Vagina (tissue), 2 donors: ENCODE results near the gene HOXC10.

Experiments used
- POLR2A ChIP-seq, 2 donors: fragments of 450-650 bp; IDR thresholded peaks; one replicate each; pipeline ENCODE4 v1.6.1; 2017; ENCODE audit warnings: antibody characterized with exemption in 2 of 2, mild to moderate bottlenecking in 2 of 2, moderate library complexity in 2 of 2
- POLR2AphosphoS5 ChIP-seq, 2 donors: sonication (generic); formaldehyde crosslinking; IDR thresholded peaks; one replicate each; pipeline ENCODE4 v1.9.0; 2017; ENCODE audit warnings: antibody characterized with exemption in 2 of 2, mild to moderate bottlenecking in 2 of 2, low read depth in 1 of 2; ENCODE audit not compliant: insufficient read depth in 1 of 2
- TF ChIP-seq, protein P1 (sequence below), 3 experiments: fragments of 450-650 bp in 2 of 3; fragments of 200-600 bp in 1 of 3; sonication (generic) in 1 of 3; IDR thresholded peaks; one replicate each; pipeline ENCODE4 v1.5.1; 2017 to 2019; ENCODE audit warnings: antibody characterized with exemption in 3 of 3, mild to moderate bottlenecking in 2 of 3, moderate library complexity in 2 of 3

GRCh38 chr12:54006559-54007220 is 21.7 kb downstream of the HOXC10 start:
- TF ChIP-seq, protein P1, sequence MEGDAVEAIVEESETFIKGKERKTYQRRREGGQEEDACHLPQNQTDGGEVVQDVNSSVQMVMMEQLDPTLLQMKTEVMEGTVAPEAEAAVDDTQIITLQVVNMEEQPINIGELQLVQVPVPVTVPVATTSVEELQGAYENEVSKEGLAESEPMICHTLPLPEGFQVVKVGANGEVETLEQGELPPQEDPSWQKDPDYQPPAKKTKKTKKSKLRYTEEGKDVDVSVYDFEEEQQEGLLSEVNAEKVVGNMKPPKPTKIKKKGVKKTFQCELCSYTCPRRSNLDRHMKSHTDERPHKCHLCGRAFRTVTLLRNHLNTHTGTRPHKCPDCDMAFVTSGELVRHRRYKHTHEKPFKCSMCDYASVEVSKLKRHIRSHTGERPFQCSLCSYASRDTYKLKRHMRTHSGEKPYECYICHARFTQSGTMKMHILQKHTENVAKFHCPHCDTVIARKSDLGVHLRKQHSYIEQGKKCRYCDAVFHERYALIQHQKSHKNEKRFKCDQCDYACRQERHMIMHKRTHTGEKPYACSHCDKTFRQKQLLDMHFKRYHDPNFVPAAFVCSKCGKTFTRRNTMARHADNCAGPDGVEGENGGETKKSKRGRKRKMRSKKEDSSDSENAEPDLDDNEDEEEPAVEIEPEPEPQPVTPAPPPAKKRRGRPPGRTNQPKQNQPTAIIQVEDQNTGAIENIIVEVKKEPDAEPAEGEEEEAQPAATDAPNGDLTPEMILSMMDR (IDR thresholded peaks at IDR 0.05), result no peak
- no peak for TF ChIP-seq POLR2A (IDR thresholded peaks at IDR 0.05)
- no peak for TF ChIP-seq POLR2AphosphoS5 (IDR thresholded peaks at IDR 0.05; ENCODE audit: insufficient read depth in 1 of 2, low read depth in 1 of 2)
